PFSK-1 (cell line): Measurements from ENCODE around the gene GTPBP2.

ENCODE experiments used
- POLR2AphosphoS5 ChIP-seq: IDR thresholded peaks from 2 replicates; pipeline ENCODE4 v1.6.1; 2012; ENCODE audit warnings: low read depth, mild to moderate bottlenecking, control low read depth, low read length, moderate library complexity
- TAF1 ChIP-seq: IDR thresholded peaks from 2 replicates; pipeline ENCODE4 v1.6.1; 2012; ENCODE audit warnings: low read length, control low read depth, borderline replicate concordance; ENCODE audit not compliant: insufficient read depth

- TF ChIP-seq POLR2AphosphoS5 (no peak), TAF1 (no peak)
These were observed 18.6 kb downstream of the GTPBP2 start for GRCh38 chr6:43610431-43610830.
